Memory B cell (primary cell): Measurements from ENCODE around the gene LGI2.

ENCODE experiments used
- ATAC-seq: fragments of 150-1000 bp; cut with Tn5 transposase; 2 replicates; pipeline ENCODE4 v1.10.0; 2021; ENCODE audit warnings: low read depth, mild to moderate bottlenecking, moderate library complexity
- DNase-seq, 2 donors: peaks; one replicate each; pipeline ENCODE4 v3.0.0; 2022; ENCODE audit warnings: low spot score in 2 of 2
- H3K27ac Mint-ChIP-seq: one replicate; pipeline ENCODE4 v1.8.0; 2022; ENCODE audit warnings: mild to moderate bottlenecking, moderate library complexity, mixed read lengths
- H3K27me3 Mint-ChIP-seq: one replicate; pipeline ENCODE4 v1.8.0; 2022; ENCODE audit warnings: mixed read lengths
- H3K36me3 Mint-ChIP-seq: one replicate; pipeline ENCODE4 v1.8.0; 2022; ENCODE audit warnings: mild to moderate bottlenecking, mixed read lengths
- H3K4me1 Mint-ChIP-seq: one replicate; pipeline ENCODE4 v1.8.0; 2022; ENCODE audit warnings: mixed read lengths
- H3K4me3 Mint-ChIP-seq: one replicate; pipeline ENCODE4 v1.8.0; 2022; ENCODE audit warnings: mild to moderate bottlenecking, moderate library complexity, mixed read lengths
- H3K9me3 Mint-ChIP-seq: one replicate; pipeline ENCODE4 v1.8.0; 2022; ENCODE audit warnings: mixed read lengths

Gene LGI2

GRCh38 chr4:24949970-24950369, 80.8 kb downstream of the LGI2 start:
- DNase-seq (no peak), ATAC-seq (no peak)
- Mint-ChIP-seq H3K4me3 (no peak overlapping the region), H3K4me1 (no peaks in the 10 kb centered on the region), H3K9me3 (peaks cover 7% of the 10 kb centered on the region), H3K36me3 (peaks cover 2% of the 10 kb centered on the region), H3K27me3 (peaks cover 2% of the 10 kb centered on the region), H3K27ac (no peak overlapping the region)
